Endothelial cell of umbilical vein (primary cell): ENCODE data around the gene MGLL. TPM values are rescaled to one million over a fixed set of nuclear protein-coding genes. Genes with fewer than 3 reads are reported as not detected.

ENCODE experiments used
- BruUV-seq: library from RNA; stranded (reverse); fragments of 400-500 nt; replicated peaks from 2 replicates; lab custom pipeline; 2021; lab: Mats Ljungman, UMichigan
- CTCF ChIA-PET: fragments of 300-600, 350-600 bp; sonication (Branson Sonifier 250); formaldehyde crosslinking; loops from one replicate; lab custom pipeline; 2021; ENCODE audit warnings: antibody characterized with exemption, inconsistent platforms; lab: Charles Lee
- POLR2A ChIA-PET: fragments of 300-600, 350-600 bp; sonication (Branson Sonifier 250); formaldehyde crosslinking; loops from one replicate; lab custom pipeline; 2021; ENCODE audit warnings: antibody characterized with exemption, inconsistent platforms; lab: Charles Lee
- DNase-seq: peaks from one replicate; pipeline ENCODE4 v3.0.0-alpha.2; 2011; ENCODE audit warnings: low read depth, low spot score
- FAIRE-seq: peaks from 2 replicates; lab custom pipeline; 2011; peaks lifted over from hg19 to GRCh38; lab: Jason Lieb, UNC
- H2AFZ ChIP-seq: 2 replicates; pipeline ENCODE4 v1.6.0; 2012; ENCODE audit warnings: low read depth, low read length, control low read depth, inconsistent platforms
- H3K27ac ChIP-seq: 2 replicates; pipeline ENCODE4 v1.5.1; 2011; ENCODE audit warnings: low read depth, mild to moderate bottlenecking, control low read depth, low read length, moderate library complexity; ENCODE audit not compliant: insufficient read depth
- H3K27me3 ChIP-seq, 2 experiments: 2 replicates each; pipeline versions ENCODE4 v1.6.0 to v1.6.1; 2011; ENCODE audit warnings: low read length in 2 of 2, mixed read lengths in 1 of 2; ENCODE audit not compliant: control insufficient read depth in 2 of 2, insufficient read depth in 2 of 2
- H3K36me3 ChIP-seq, 2 experiments: 2 replicates in 1 of 2; 3 replicates in 1 of 2; pipeline ENCODE4 v1.5.1; 2011; ENCODE audit warnings: low read length in 2 of 2, mild to moderate bottlenecking in 1 of 2, moderate library complexity in 1 of 2; ENCODE audit not compliant: control insufficient read depth in 2 of 2, insufficient read depth in 2 of 2; ENCODE audit errors: extremely low read depth in 1 of 2
- H3K4me1 ChIP-seq: 3 replicates; pipeline ENCODE4 v1.5.1; 2011; ENCODE audit warnings: mild to moderate bottlenecking, low read length; ENCODE audit not compliant: control insufficient read depth, insufficient read depth; ENCODE audit errors: extremely low read depth
- H3K4me2 ChIP-seq: 2 replicates; pipeline ENCODE4 v1.6.1; 2011; ENCODE audit warnings: low read length, control low read depth, mixed read lengths; ENCODE audit not compliant: insufficient read depth
- H3K4me3 ChIP-seq, 3 experiments: fragments of 200-600 bp in 1 of 3; sonication (generic), shearing (Covaris generic) in 1 of 3; replicated peaks in 1 of 3; 2 replicates each; pipeline ENCODE4 v1.5.1; 2011 to 2016; ENCODE audit warnings: control low read depth in 3 of 3, low read length in 3 of 3, mild to moderate bottlenecking in 2 of 3, inconsistent platforms in 1 of 3, low read depth in 1 of 3, moderate library complexity in 1 of 3; ENCODE audit not compliant: insufficient read depth in 1 of 3
- H3K79me2 ChIP-seq: 2 replicates; pipeline ENCODE4 v1.6.0; 2012; ENCODE audit warnings: low read length, inconsistent platforms; ENCODE audit not compliant: control insufficient read depth, insufficient read depth
- H3K9ac ChIP-seq: replicated peaks from 2 replicates; pipeline ENCODE3; 2011; ENCODE audit warnings: low read length, control low read depth; ENCODE audit not compliant: insufficient read depth; ENCODE audit errors: extremely low read depth
- H3K9me1 ChIP-seq: replicated peaks from 3 replicates; pipeline ENCODE4 v1.6.0; 2011; ENCODE audit warnings: mild to moderate bottlenecking, low read length; ENCODE audit not compliant: control insufficient read depth, insufficient read depth; ENCODE audit errors: extremely low read depth
- H3K9me3 ChIP-seq: replicated peaks from 2 replicates; pipeline ENCODE4 v1.5.1; 2012; ENCODE audit warnings: low read length, inconsistent platforms; ENCODE audit not compliant: control insufficient read depth, insufficient read depth
- H4K20me1 ChIP-seq: replicated peaks from 2 replicates; pipeline ENCODE3; 2011; ENCODE audit warnings: mild to moderate bottlenecking, low read length; ENCODE audit not compliant: control insufficient read depth, insufficient read depth; ENCODE audit errors: extremely low read depth
- CTCF ChIP-seq, 2 donors: IDR thresholded peaks; 1 replicate in 1 of 2; 2 replicates in 1 of 2; pipeline ENCODE4 v1.5.1; 2011; ENCODE audit warnings: low read length in 2 of 2, mild to moderate bottlenecking in 2 of 2, moderate library complexity in 2 of 2, control low read depth in 1 of 2, inconsistent platforms in 1 of 2, low read depth in 1 of 2; ENCODE audit not compliant: insufficient read depth in 1 of 2; ENCODE audit errors: extremely low read depth in 1 of 2
- EZH2 ChIP-seq: IDR thresholded peaks from 2 replicates; pipeline ENCODE4 v1.6.1; 2012; ENCODE audit warnings: borderline replicate concordance, low read depth, mild to moderate bottlenecking, moderate library complexity, low read length, inconsistent platforms; ENCODE audit not compliant: severe bottlenecking
- FOS ChIP-seq: IDR thresholded peaks from 2 replicates; pipeline ENCODE4 v1.6.1; 2011; ENCODE audit warnings: mild to moderate bottlenecking, low read length, moderate library complexity, borderline replicate concordance; ENCODE audit not compliant: insufficient read depth
- GATA2 ChIP-seq: IDR thresholded peaks from 2 replicates; pipeline ENCODE4 v1.7.0; 2011; ENCODE audit warnings: low read depth, mild to moderate bottlenecking, moderate library complexity, mixed read lengths, low read length; ENCODE audit not compliant: insufficient read length, insufficient read depth
- JUN ChIP-seq: IDR thresholded peaks from 2 replicates; pipeline ENCODE4 v1.6.1; 2011; ENCODE audit warnings: borderline replicate concordance, low read depth; ENCODE audit not compliant: insufficient read length, insufficient read depth
- MYC ChIP-seq: IDR thresholded peaks from one replicate; pipeline ENCODE4 v1.6.1; 2011; ENCODE audit warnings: mild to moderate bottlenecking, low read depth, low read length
- POLR2A ChIP-seq: IDR thresholded peaks from 2 replicates; pipeline ENCODE4 v1.6.1; 2012; ENCODE audit warnings: low read depth, mild to moderate bottlenecking, control low read depth, low read length
- POLR2AphosphoS5 ChIP-seq: IDR thresholded peaks from 2 replicates; pipeline ENCODE4 v1.6.1; 2012; ENCODE audit warnings: low read depth, mild to moderate bottlenecking, control low read depth, low read length, moderate library complexity; ENCODE audit not compliant: insufficient read depth
- dilution Hi-C: fragments of 300-500 bp; cut with MboI; formaldehyde crosslinking; loops from one replicate; pipeline ENCODE4 v1.15.0; 2019; ENCODE audit warnings: low sequenced_read_pairs; ENCODE audit not compliant: extremely low pct_ligation_motif_present
- intact Hi-C: fragments of 100-400 bp; cut with micrococcal nuclease; formaldehyde crosslinking; loops from one replicate; pipeline ENCODE4 v1.10.0; 2022
- polyA plus RNA-seq, 4 experiments: library from polyadenylated mRNA; depleted of rRNA in 3 of 4; stranded (reverse) in 3 of 4; unstranded in 1 of 4; fragments of >200 nt; gene quantifications; 2 replicates each; pipeline versions ENCODE4 v1.2.1 to v1.2.3, GENCODE V29; 2011 to 2012; ENCODE audit warnings: missing spikeins in 1 of 4
- total RNA-seq: library from RNA; stranded (reverse); gene quantifications from 2 replicates; pipeline ENCODE4 v1.2.3, GENCODE V29; 2021

MGLL gene
- total and polyA plus RNA-seq, 2 donors (not counting 3 experiments of a cell fraction or from before 2014, with no cell fraction given): 30.7 to 60.2 TPM

- TF ChIP-seq CTCF (IDR thresholded peaks at IDR 0.05; ENCODE audit: extremely low read depth in 1 of 2, insufficient read depth in 1 of 2, low read depth in 1 of 2, low read length in 2 of 2): no peak
- no peak for TF ChIP-seq POLR2AphosphoS5
- no peak for TF ChIP-seq EZH2
- TF ChIP-seq GATA2: no peak
- TF ChIP-seq POLR2A: no peak
- no peak for TF ChIP-seq FOS
- no peak for TF ChIP-seq JUN
- TF ChIP-seq MYC: no peak
- intact Hi-C loops (no loop called here), dilution Hi-C loops (no loop called here)
- BruUV-seq: no TSS peak
- Histone ChIP-seq H3K4me1 (no peaks in the 10 kb centered on the region), H3K27me3 (peaks cover 0 to 2% of the 10 kb centered on the region in 2 experiments), H3K9me3 (no peaks in the 10 kb centered on the region), H3K9ac (no peak overlapping the region), H3K4me2 (no peak overlapping the region), H3K27ac (no peak overlapping the region), H3K4me3 (no peak overlapping the region), H4K20me1 (no peaks in the 10 kb centered on the region), H3K9me1 (no peaks in the 10 kb centered on the region), H3K79me2 (no peaks in the 10 kb centered on the region), H3K36me3 (no peaks in the 10 kb centered on the region), H2AFZ (no peak overlapping the region)
- ChIA-PET POLR2A (no interaction called here), CTCF (no interaction called here)
- FAIRE-seq: no peak
- DNase-seq: no peak
Observed at GRCh38 chr3:127835993-127836882, 13.9 kb upstream of the MGLL start.
